T47D (cell line): ENCODE results near the gene FBN3.
A peak's percentile ranks its signal among the peaks of the same experiment; 100 is the strongest.

ENCODE experiments used
- DNase-seq, 2 experiments: peaks; one replicate each; pipeline versions ENCODE4 v3.0.0 to v3.0.0-alpha.2; 2011 to 2012; ENCODE audit warnings: low read depth in 1 of 2, low spot score in 1 of 2
- JUND ChIP-seq: IDR thresholded peaks from 2 replicates; pipeline ENCODE4 v1.6.1; 2012; ENCODE audit warnings: low read depth
- in situ Hi-C: cut with HindIII; loops from 2 replicates; pipeline ENCODE4 v1.10.0; 2016; ENCODE audit warnings: low sequenced_read_pairs, low pct_unique_long_range_greater_than_20kb

The FBN3 gene

DNA sequence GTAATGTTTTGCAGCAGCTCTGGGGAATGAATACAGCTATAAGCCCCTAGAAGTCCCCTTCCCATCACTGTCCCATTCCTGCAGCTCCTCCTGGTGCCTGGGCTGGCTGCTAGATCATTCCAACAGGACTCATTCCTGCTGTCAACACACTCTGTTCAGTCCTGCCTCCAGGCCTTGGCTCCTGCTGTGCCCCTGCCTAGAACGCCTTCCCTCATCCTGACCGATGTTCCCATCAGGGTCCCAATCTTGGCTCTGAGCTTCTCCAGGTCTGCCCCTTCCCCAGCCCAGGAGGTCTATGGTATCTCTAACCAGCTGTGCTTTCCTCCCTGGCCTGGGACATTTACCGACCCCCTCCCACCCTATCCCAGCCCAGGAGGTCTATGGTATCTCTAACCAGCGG, 48.1 kb downstream of the FBN3 start:
- no peak for TF ChIP-seq JUND

DNA sequence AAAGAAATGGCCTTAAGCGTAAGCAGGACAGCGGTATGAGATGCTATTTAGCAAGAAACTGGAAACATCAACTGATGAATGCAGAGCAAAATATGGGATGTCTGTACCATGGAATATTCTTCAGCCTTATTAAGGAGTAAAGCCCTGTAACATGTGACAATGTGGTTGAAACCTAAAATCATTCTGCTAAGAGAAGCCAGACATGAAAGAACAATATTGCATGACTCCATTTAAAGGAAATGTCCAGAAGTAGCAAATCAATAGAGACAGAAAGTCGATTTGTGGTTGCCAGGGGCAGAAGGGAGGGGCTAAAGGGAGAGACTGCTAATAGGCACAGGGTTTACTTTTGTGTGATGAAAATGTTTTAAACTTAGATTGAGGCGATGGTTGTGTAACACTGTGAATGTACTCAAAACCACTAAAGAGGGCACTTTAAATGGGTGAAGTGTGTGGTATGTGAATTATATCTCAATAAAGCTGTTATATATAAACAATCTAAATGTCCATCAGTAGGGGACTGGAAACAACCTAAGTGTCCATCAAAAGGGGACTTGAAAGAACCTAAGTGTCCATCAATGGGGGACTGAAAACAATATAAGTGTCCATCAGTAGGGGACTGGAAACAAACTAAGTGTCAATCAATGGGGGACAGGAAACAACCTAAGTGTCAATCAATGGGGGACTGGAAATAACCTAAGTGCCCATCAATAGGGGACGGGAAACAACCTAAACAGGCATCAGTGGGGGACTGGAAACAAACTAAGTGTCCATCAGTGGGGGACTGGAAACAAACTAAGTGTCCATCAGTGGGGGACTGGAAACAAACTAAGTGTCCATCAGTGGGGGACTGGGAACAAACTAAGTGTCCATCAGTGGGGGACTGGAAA, 51.5 kb downstream of the FBN3 start:
- in situ Hi-C loops: no loop called here
- no peak for DNase-seq
- no peak for TF ChIP-seq JUND

More for the DNA sequence above, 48.1 kb downstream of the FBN3 start:
- in situ Hi-C loops: no loop called here
- DNase-seq: no peak

DNA sequence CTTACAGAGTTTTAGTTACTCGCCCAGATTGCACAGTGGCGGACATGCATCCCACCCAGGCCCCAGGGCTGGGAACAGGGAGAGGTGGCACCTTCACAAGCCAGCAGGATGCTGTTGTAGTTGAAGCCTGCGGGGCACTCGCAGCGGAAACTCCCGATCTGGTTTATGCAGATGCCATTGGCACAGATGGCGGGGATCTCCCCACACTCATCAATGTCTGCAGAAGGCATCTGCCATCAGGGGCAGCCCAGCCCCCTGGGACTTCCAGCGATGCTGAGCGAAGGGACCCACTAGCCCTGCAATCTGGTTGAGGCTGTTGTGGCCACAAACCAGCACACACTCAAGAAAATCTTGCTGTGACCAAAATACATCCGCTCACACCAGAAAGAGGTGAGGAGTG, 52.2 kb downstream of the FBN3 start:
- in situ Hi-C loops: no loop called here
- DNase-seq: no peak
- no peak for TF ChIP-seq JUND

DNA sequence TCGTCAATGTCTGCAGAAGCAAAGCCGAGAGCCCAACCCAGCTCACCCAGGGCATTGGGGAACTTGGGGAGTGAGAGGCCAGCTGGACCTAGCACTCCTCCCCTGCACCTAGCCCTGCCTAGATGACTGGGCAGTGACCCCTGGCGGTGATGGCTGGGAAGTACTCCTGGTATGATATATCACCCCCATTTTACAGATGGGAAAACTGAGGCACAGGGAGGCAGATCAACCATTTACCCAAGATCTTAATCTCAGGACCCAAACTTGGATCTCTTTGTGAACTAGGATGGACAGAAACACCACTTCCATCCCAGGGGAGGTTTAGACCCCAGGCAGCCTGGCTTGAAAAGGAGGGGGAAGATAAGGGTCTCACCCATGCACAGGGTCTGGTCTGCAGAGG, 53.3 kb downstream of the FBN3 start:
- TF ChIP-seq JUND: no peak
- DNase-seq: no peak
- in situ Hi-C loops: no loop called here

DNA sequence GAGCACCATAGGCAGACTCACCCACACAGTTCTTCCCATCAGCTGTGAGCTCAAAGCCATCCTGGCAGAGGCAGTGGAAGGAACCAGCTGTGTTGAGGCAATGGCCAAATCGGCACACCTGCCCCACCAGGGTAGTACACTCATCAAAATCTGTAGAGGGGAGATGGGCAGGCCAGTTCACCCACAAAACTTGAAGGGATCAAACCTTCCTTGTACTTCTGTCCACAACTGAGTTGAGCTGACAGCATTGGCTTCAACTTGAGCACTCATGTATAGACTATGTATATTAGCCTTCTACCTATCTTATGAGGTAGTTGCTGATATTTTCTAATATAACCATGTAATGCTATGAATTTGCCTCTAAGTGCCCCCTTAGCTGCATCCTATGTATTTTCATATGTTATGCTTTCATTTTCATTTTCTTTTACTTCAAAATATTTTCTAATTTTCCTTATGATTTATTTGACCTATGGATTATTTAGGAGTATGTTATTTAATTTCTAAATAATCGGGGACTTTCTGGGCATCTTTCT, 54.0 kb downstream of the FBN3 start:
- no peak for TF ChIP-seq JUND
- DNase-seq: no peak
- in situ Hi-C loops: no loop called here

DNA sequence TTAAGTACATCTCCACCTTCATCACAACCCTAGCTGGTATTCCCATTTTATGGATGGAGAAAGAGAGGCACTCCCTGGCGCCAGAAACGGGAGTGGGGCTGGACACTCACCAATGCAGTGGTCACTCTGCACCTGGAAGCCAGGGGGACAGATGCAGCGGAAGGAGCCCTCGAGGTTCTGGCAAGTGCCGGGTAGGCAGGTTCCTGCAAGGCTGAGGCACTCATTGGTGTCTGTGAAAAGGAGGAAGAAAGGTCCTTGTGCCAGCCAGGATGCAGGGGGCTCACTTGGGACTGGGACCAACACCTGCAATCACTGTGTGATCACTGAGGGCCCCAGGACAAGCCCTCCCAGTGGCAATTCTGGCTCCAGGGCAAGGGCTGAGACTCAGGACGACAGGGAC, 55.1 kb downstream of the FBN3 start:
- in situ Hi-C loops: no loop called here
- DNase-seq: no peak
- TF ChIP-seq JUND: no peak

DNA sequence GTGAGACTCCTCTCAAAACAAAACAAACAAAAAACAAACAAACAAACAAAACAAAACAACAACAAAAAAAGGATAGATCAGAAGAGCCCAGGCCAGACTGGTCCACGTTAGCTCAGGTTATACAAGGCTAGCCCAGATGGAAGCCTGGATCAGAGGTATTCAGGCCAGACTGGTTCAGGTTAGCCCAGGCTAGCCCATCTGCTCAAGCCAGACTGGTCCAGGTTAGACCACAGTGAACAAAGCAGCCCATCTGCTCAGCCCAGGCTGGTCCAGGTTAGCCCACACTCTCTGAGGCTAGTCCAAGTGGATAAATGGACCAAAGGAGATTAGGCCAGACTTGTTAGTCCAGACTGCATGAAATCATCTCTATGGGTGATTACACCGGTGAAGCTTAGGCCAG, 55.7 kb downstream of the FBN3 start:
- TF ChIP-seq JUND: no peak
- in situ Hi-C loops: no loop called here
- DNase-seq: no peak

DNA sequence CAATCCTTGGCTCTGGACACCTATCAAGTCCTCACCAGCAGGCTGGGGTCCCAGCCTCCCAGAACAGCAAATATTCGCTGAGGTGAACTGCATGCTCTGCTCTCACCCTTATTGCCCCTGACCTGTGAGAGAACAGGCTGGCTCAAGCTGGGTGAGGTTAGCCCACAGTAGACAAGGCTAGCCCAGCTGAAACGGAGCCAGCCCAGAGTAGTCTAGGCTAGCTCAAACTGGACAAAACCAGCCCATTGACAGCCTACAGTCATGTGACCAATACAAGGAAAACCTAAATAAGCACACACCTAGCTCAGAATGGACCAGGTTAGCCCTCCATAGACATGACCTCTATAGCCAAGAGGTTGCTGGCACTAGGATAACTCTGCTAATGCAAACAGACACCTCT, 58.4 kb downstream of the FBN3 start:
- no peak for DNase-seq
- in situ Hi-C loops: no loop called here
- TF ChIP-seq JUND: no peak

DNA sequence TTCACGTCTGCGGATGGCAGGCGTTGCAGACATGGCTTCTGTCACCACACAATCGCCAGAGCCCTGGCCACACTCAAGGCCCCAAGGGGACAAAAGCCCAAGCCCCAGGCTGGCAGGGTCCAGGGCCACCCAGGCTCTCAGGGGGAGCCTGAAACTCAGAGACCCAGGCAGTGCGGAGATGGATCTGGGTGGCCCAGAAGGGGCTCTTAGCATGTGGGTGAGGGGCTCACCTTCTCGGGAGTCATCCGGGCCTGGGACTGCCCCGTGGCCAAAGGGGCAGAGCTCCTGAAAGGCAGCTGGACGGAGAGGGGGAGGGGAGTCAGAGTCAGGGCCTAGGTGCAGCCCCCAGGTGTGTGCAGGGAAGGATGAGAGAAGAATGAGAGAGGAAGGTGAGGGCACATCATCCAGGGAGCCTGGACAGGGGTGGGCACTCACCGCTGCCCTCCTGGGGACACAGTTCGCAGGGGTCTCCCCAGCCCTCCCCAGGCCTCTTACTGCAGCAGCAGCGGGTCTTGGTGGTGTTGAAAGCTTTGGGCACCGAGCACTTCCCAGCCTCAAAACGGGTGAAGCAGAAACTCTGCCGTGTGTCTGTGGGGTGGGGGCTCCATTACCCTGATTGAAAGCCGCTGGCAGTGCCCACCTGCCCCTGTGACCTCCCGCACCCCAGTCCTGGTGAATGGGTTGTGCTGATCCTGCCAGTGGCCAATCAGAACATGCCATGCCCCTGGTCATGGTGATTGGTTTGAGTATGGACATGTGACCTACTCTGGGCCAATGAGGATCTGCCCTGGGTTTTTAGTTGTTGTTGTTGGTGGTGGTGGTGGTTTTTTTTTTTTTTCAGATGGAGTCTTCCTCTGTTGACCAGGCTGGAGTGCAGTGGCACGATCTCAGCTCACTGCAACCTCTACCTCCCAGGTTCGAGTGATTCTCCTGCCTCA, 59.5 kb downstream of the FBN3 start:
- DNase-seq: no peak
- TF ChIP-seq JUND: no peak
- in situ Hi-C loops: no loop called here

DNA sequence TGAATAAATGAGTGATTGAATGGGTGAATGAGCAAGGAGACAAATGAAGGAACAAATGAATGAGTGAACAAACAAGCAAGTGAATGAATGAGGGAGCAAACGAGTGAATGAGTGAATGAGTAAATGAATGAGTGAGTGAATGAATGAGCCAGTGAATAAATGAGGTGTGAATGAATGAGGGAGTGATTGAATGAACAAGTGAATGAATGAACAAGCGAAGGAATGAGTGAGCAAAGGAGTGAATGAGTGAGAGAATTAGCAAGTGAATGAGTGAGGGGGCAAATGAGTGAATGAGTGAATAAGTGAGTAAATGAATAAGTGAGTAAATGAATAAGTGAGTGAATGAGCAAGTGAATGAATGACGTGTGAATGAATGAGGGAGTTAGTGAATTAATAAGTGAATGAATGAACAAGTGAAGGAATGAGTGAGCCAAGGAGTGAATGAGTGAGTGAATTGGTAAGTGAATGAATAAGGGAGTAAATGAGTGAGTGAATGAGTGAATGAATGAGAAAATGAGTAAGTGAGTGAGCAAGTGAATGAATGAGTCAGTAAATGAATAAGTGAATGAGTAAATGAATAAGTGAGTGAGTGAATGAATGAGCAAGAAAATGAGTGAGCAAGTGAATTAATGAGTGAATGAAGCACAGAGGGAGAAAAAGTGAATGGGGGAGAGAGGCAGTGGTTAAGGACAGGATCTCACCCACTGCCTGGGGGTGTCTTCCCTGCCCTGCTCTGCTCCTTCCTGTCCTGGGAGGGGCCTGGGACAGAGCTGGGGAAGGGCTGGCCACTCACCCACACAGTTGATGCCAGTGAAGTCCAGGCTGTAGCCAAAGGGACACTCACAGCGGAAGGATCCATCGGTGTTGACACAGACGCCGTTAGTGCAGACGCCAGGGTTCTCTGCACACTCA, 60.4 kb downstream of the FBN3 start:
- no peak for TF ChIP-seq JUND
- peak in 1 of 2 experiments; percentile 27 for DNase-seq
- in situ Hi-C loops: no loop called here

DNA sequence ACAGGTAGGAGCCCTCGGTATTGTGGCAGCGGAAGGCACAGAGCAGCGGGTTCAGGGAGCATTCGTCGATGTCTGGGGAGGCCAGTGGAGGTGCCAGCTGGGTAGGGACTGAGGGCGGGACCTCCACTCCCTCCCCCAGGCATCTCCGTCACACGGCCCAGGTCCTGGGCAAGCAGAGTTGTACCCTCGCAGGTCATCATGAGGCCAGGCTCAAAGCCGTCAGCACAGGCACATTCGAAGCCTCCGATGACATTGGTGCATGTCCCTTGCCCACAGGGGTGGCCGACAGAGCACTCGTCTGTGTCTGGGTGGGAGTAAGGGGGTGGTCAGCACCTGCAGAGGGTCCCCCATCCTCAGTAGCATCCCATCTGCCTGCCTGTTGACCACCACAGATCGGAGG, 61.5 kb downstream of the FBN3 start:
- no peak for DNase-seq
- in situ Hi-C loops: no loop called here
- no peak for TF ChIP-seq JUND

DNA sequence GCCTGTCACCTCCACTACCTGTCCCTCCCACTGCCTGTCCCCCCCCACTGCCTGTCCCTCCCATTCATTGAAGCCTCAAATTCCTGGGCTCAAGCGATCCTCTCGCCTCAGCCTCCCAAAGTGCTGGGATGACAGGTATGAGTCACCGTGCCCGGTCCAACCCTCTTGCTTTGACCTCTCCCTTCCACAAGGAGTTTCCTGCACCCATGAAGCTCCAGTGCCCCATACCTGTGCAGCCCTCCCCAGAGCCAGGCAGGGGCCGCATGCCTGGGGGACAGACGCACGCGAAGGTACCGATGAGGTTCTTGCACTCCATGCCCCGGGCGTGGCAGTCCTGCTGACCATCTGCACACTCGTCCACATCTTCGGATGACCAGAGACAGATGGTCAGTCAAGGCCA, 62.5 kb downstream of the FBN3 start:
- no peak for DNase-seq
- TF ChIP-seq JUND: no peak
- in situ Hi-C loops: no loop called here
